ENCODE measurements around the gene ZBTB5. TPM values are rescaled to one million over a fixed set of nuclear protein-coding genes. Genes with fewer than 3 reads are reported as not detected.

ZBTB5 gene
- total RNA-seq, 1 experiment from 2014 or later: 30.6 TPM

DNA sequence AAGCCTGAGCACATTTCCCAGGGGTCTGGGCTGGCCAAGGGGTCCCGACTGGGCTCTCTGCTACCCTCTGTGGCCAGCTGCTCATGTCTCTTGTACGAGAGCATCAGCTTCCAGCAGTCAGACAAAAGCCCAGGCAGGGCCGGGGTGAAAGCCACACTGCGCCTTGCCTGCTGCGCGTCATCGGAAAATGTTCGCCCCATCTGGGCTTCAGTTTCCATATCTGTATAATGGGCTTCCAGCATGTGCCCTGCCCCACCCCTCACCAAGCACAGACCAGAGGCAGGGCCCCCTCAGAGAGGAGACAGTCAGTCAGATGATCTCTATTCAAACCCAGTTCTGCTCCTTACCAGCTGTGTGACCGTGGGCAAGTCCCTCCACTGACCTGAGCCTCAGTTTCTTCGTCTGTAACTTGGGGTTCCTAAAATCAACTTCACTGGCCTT lies 50.7 kb downstream of the ZBTB5 start:
- intact Hi-C loops (cut with micrococcal nuclease; ENCODE audit: unreplicated experiment) (loop anchor here (5.0 kb wide), 1 partner anchor 417 kb away; no protein-coding TSS in a partner anchor), in situ Hi-C loops (cut with HindIII; ENCODE audit: low pct_unique_long_range_greater_than_20kb, low sequenced_read_pairs) (no loop called here)
- Histone ChIP-seq H3K36me3 (ENCODE audit: control insufficient read depth, insufficient read depth, low read length) (no peaks in the 10 kb centered on the region), H3K4me3 (ENCODE audit: low read depth in 2 of 2, low read length in 2 of 2) (no peak overlapping the region), H3K27me3 (ENCODE audit: control insufficient read depth, insufficient read depth, low read length) (no peaks in the 10 kb centered on the region), H3K9me3 (ENCODE audit: control insufficient read depth, insufficient read depth, low read depth, low read length) (no peaks in the 10 kb centered on the region), H3K4me1 (ENCODE audit: control insufficient read depth, insufficient read depth, low read length) (peaks cover 43% of the 10 kb centered on the region), H3K27ac (ENCODE audit: low read length) (peak overlapping the region; percentile 84)
- DNase-seq (ENCODE audit: low read depth, low spot score): no peak
- no TSS peak for BruUV-seq (replicated peaks)
- ChIA-PET CTCF (interaction anchor here (1.3 kb wide), 1 partner anchor 8 kb away, joined by 6 read pairs; no protein-coding TSS in a partner anchor), POLR2A (no interaction called here)
- ATAC-seq: no peak
- no peak for TF ChIP-seq TCF7L2 (IDR thresholded peaks at IDR 0.05; ENCODE audit: low read depth, low read length)
- TF ChIP-seq, protein P1, sequence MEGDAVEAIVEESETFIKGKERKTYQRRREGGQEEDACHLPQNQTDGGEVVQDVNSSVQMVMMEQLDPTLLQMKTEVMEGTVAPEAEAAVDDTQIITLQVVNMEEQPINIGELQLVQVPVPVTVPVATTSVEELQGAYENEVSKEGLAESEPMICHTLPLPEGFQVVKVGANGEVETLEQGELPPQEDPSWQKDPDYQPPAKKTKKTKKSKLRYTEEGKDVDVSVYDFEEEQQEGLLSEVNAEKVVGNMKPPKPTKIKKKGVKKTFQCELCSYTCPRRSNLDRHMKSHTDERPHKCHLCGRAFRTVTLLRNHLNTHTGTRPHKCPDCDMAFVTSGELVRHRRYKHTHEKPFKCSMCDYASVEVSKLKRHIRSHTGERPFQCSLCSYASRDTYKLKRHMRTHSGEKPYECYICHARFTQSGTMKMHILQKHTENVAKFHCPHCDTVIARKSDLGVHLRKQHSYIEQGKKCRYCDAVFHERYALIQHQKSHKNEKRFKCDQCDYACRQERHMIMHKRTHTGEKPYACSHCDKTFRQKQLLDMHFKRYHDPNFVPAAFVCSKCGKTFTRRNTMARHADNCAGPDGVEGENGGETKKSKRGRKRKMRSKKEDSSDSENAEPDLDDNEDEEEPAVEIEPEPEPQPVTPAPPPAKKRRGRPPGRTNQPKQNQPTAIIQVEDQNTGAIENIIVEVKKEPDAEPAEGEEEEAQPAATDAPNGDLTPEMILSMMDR (IDR thresholded peaks at IDR 0.05): no peak
- no peak for TF ChIP-seq SIN3A (IDR thresholded peaks at IDR 0.05; ENCODE audit: borderline replicate concordance, insufficient read depth, low read depth, low read length)
- TF ChIP-seq POLR2AphosphoS5 (IDR thresholded peaks at IDR 0.05; ENCODE audit: low read depth, low read length): no peak
- TF ChIP-seq, protein P2, sequence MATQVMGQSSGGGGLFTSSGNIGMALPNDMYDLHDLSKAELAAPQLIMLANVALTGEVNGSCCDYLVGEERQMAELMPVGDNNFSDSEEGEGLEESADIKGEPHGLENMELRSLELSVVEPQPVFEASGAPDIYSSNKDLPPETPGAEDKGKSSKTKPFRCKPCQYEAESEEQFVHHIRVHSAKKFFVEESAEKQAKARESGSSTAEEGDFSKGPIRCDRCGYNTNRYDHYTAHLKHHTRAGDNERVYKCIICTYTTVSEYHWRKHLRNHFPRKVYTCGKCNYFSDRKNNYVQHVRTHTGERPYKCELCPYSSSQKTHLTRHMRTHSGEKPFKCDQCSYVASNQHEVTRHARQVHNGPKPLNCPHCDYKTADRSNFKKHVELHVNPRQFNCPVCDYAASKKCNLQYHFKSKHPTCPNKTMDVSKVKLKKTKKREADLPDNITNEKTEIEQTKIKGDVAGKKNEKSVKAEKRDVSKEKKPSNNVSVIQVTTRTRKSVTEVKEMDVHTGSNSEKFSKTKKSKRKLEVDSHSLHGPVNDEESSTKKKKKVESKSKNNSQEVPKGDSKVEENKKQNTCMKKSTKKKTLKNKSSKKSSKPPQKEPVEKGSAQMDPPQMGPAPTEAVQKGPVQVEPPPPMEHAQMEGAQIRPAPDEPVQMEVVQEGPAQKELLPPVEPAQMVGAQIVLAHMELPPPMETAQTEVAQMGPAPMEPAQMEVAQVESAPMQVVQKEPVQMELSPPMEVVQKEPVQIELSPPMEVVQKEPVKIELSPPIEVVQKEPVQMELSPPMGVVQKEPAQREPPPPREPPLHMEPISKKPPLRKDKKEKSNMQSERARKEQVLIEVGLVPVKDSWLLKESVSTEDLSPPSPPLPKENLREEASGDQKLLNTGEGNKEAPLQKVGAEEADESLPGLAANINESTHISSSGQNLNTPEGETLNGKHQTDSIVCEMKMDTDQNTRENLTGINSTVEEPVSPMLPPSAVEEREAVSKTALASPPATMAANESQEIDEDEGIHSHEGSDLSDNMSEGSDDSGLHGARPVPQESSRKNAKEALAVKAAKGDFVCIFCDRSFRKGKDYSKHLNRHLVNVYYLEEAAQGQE (IDR thresholded peaks at IDR 0.05; ENCODE audit: insufficient read depth in 1 of 2, low read depth in 2 of 2, low read length in 1 of 2): no peak

DNA sequence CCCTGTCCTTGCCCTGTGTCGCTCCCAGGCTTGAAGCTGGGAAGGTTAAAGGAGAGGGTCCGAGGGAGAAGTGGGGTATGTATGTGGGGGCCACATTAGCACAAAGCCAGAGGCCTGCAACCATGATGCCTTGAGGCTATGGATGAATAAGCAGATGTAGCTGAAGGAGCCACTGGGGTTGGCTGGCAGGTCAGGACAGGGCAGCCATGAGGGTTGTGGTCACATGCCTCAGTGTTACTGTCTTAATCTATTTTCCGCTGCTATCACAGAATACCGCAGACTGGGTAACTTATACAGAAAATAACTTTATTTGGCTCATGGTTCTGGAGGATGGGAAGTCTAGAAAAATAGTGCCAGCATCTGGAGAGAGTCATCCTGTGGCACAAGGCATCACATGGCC lies 51.9 kb downstream of the ZBTB5 start:
- ChIA-PET POLR2A (no interaction called here), CTCF (no interaction called here)
- no peaks in the 10 kb centered on the region for H3K9me3 ChIP-seq (ENCODE audit: control insufficient read depth, insufficient read depth, low read depth, low read length)
- no peak overlapping the region for H3K4me3 ChIP-seq (ENCODE audit: low read depth in 2 of 2, low read length in 2 of 2)
- H3K36me3 ChIP-seq (ENCODE audit: control insufficient read depth, insufficient read depth, low read length): no peaks in the 10 kb centered on the region
- no TSS peak for BruUV-seq (replicated peaks)
- no peaks in the 10 kb centered on the region for H3K27me3 ChIP-seq (ENCODE audit: control insufficient read depth, insufficient read depth, low read length)
- peaks cover 43% of the 10 kb centered on the region for H3K4me1 ChIP-seq (ENCODE audit: control insufficient read depth, insufficient read depth, low read length)
- TF ChIP-seq SIN3A (IDR thresholded peaks at IDR 0.05; ENCODE audit: borderline replicate concordance, insufficient read depth, low read depth, low read length) (no peak), TCF7L2 (IDR thresholded peaks at IDR 0.05; ENCODE audit: low read depth, low read length) (no peak), POLR2AphosphoS5 (IDR thresholded peaks at IDR 0.05; ENCODE audit: low read depth, low read length) (no peak)
- TF ChIP-seq, protein P2 (IDR thresholded peaks at IDR 0.05; ENCODE audit: insufficient read depth in 1 of 2, low read depth in 2 of 2, low read length in 1 of 2): no peak
- TF ChIP-seq, protein P1 (IDR thresholded peaks at IDR 0.05): no peak
- DNase-seq (ENCODE audit: low read depth, low spot score): no peak
- in situ Hi-C loops (cut with HindIII; ENCODE audit: low pct_unique_long_range_greater_than_20kb, low sequenced_read_pairs) (no loop called here), intact Hi-C loops (cut with micrococcal nuclease; ENCODE audit: unreplicated experiment) (loop anchor here (5.0 kb wide), 1 partner anchor 416 kb away; no protein-coding TSS in a partner anchor)
- H3K27ac ChIP-seq (ENCODE audit: low read length): peak overlapping the region; percentile 14; the same call in 1 of the 2 replicates
- no peak for ATAC-seq
